IPS-18a (cell line): ENCODE measurements around the gene A3GALT2.
"Not testable (repeated sequence)": the region's sequence is repeated elsewhere in the genome, so short reads cannot be mapped to it uniquely, and the experiment has no call there.

Experiments used
- H3K27ac ChIP-seq: one replicate; pipeline ENCODE4 v1.5.1; 2013; ENCODE audit warnings: low read length
- H3K27me3 ChIP-seq: one replicate; pipeline ENCODE4 v1.6.1; 2013; ENCODE audit warnings: mild to moderate bottlenecking, low read length; ENCODE audit not compliant: control insufficient read depth, insufficient read depth
- H3K36me3 ChIP-seq: one replicate; pipeline ENCODE4 v1.6.1; 2013; ENCODE audit warnings: low read depth, low read length; ENCODE audit not compliant: control insufficient read depth
- H3K4me1 ChIP-seq: one replicate; pipeline ENCODE4 v1.6.1; 2013; ENCODE audit warnings: low read depth, low read length; ENCODE audit not compliant: control insufficient read depth
- H3K4me3 ChIP-seq: one replicate; pipeline ENCODE4 v1.5.1; 2013; ENCODE audit warnings: low read length
- H3K9ac ChIP-seq: one replicate; pipeline ENCODE4 v1.6.1; 2013; ENCODE audit warnings: mild to moderate bottlenecking, low read length, moderate library complexity
- H3K9me3 ChIP-seq: one replicate; pipeline ENCODE4 v1.6.1; 2013; ENCODE audit warnings: low read depth, low read length; ENCODE audit not compliant: control insufficient read depth

The A3GALT2 gene

GRCh38 chr1:33319949-33320618 is 814 bp downstream of the A3GALT2 start:
- Histone ChIP-seq H3K27ac (no peak overlapping the region), H3K36me3 (peaks cover 11% of the 10 kb centered on the region), H3K9me3 (no peaks in the 10 kb centered on the region), H3K4me3 (no peak overlapping the region), H3K4me1 (no peaks in the 10 kb centered on the region), H3K27me3 (no peaks in the 10 kb centered on the region), H3K9ac (no peak overlapping the region)

GRCh38 chr1:33319186-33319948 is 1.5 kb downstream of the A3GALT2 start:
- Histone ChIP-seq H3K4me1 (no peaks in the 10 kb centered on the region), H3K27ac (no peak overlapping the region)

DNA sequence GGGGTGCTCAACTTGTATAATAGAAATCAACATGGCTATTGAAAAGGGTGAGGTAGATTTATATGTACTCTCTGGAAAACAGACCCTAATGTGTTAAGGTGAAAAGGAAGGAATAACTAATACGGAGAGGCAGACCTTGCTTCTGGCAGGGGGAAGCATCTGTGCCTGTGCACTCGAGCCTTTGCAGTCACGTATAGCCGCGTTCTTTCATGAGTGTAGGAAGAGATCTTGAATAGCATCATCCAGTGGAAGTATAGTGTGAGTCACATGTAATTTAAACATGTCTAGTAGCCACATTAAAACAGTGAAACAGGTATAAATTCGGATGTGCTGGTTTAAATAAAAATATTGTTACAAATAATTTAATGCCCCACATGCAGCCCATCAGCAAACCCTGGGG is 3.0 kb downstream of the A3GALT2 start:
- Histone ChIP-seq H3K27ac (no peak overlapping the region), H3K4me1 (no peaks in the 10 kb centered on the region), H3K9ac (no peak overlapping the region), H3K27me3 (no peaks in the 10 kb centered on the region), H3K36me3 (no peaks in the 10 kb centered on the region), H3K4me3 (no peak overlapping the region), H3K9me3 (no peaks in the 10 kb centered on the region)

More at GRCh38 chr1:33319186-33319948, 1.5 kb downstream of the A3GALT2 start:
- Histone ChIP-seq H3K36me3 (peaks cover 7% of the 10 kb centered on the region), H3K27me3 (no peaks in the 10 kb centered on the region), H3K9ac (no peak overlapping the region), H3K4me3 (no peak overlapping the region), H3K9me3 (no peaks in the 10 kb centered on the region)

- no peak overlapping the region for H3K4me3 ChIP-seq
- H3K27me3 ChIP-seq = no peaks in the 10 kb centered on the region
- H3K9me3 ChIP-seq = no peaks in the 10 kb centered on the region
Observed at GRCh38 chr1:33317354-33317753, 3.5 kb downstream of the A3GALT2 start.

DNA sequence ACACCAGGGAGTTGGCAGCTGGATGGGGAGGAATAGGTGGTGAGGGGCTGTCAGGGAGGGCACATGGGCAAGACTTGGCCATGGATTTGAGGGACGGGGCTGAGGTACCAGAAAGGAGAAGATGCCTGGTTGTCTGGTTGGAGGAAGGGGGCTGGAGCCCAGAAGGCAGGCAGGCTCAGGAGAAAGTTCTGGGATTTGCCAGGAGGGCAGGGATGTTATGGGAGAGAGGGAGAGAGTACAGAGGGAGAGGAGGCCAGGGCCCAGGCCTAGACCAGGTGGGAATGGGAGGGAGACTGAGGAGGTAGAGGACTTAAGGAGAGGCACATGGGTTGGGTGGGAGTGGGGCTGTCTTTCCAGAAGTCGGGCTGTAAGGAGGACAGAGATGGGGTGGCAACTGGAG is 4.3 kb downstream of the A3GALT2 start:
- H3K9me3 ChIP-seq = no peaks in the 10 kb centered on the region
- H3K4me1 ChIP-seq = no peaks in the 10 kb centered on the region
- H3K4me3 ChIP-seq = no peak overlapping the region
- no peaks in the 10 kb centered on the region for H3K36me3 ChIP-seq
- H3K9ac ChIP-seq = no peak overlapping the region
- no peaks in the 10 kb centered on the region for H3K27me3 ChIP-seq
- H3K27ac ChIP-seq = no peak overlapping the region

More at GRCh38 chr1:33317354-33317753, 3.5 kb downstream of the A3GALT2 start:
- Histone ChIP-seq H3K9ac (no peak overlapping the region), H3K36me3 (no peaks in the 10 kb centered on the region), H3K4me1 (no peaks in the 10 kb centered on the region), H3K27ac (no peak overlapping the region)

DNA sequence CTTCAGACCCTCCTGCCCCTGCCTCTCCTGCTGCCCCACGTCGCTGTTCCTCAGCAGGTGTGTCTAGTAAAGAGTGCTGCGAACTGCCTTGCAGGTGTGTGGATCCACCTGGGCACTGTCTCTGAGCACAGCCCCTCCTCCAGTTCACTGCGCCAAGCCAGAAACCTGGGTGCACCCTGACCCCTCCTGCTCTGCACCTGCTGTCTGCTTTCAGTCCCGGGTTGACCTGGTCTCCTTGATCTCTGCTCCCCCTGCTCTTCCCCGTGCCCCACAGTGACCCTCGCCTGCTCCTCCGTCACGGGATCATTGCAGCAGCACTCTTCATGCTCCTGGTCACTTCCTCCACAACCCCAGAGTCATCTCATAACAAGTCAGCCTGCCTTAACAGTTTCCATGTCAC is 6.5 kb downstream of the A3GALT2 start:
- Histone ChIP-seq H3K27ac (no peak overlapping the region), H3K4me3 (no peak overlapping the region), H3K9ac (no peak overlapping the region), H3K27me3 (no peaks in the 10 kb centered on the region), H3K36me3 (no peaks in the 10 kb centered on the region), H3K9me3 (no peaks in the 10 kb centered on the region), H3K4me1 (no peaks in the 10 kb centered on the region)

- no peaks in the 10 kb centered on the region for H3K36me3 ChIP-seq
- H3K4me3 ChIP-seq = no peak overlapping the region
- no peaks in the 10 kb centered on the region for H3K9me3 ChIP-seq
- no peak overlapping the region for H3K27ac ChIP-seq
- no peak overlapping the region for H3K9ac ChIP-seq
- H3K4me1 ChIP-seq = no peaks in the 10 kb centered on the region
- H3K27me3 ChIP-seq = no peaks in the 10 kb centered on the region
Observed at GRCh38 chr1:33312413-33312749, 8.5 kb downstream of the A3GALT2 start.

DNA sequence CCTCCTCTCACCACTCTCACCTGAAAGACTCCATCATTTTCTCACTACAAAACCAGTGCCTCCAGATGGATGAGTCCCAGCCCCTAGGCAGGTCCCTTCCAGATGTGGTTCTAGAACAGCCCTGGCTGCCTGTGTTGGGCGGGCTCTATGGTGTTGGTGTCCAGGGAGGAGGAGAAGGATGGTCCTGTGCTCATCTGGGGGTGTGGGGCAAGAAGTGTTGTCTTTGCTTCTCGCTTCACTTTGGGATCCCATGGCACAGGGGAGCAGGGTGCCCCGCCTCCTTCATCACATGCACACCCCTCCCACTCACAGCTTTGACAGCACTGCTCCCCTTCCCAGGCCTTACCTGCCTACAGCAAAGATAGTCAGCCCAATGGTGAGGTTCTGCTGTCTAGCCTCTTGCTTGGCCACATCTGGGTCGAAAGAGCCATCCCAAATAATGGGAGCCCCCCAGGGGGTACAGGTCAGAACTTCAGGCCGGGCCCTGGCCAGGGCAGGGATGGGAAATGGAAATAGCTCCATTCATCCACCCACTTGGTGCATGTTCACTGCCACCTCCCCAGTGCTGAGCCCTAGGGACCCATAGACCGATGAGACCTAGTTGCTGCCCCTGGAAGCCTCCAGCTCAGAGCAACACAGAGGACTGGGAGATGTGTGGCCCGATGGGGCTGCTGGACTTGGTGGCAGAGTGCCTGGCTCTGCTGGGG is 9.0 kb downstream of the A3GALT2 start:
- H3K4me3 ChIP-seq = no peak overlapping the region
- no peak overlapping the region for H3K27ac ChIP-seq
- H3K9ac ChIP-seq = no peak overlapping the region
- H3K9me3 ChIP-seq = no peaks in the 10 kb centered on the region
- no peaks in the 10 kb centered on the region for H3K36me3 ChIP-seq
- no peaks in the 10 kb centered on the region for H3K4me1 ChIP-seq
- H3K27me3 ChIP-seq = no peaks in the 10 kb centered on the region

DNA sequence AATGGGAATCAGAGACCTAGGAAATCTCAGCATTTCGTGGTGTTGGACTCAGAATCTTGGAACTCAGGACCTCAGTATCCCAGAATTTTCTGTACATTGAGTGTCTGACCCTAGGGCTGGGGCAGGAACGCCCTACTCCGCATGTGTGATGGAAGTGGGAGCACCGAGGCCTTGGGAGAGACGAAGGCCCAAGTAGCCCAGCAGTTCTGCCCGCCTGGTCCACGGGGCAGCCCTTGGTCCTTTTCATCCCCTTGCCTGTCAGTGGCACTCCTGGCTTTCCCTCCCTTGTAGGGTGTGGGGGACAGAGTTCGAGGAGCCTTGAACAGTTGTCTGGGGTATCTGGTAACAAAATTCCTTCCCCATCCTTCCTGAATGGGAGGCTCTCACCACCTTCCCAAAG is 10.2 kb downstream of the A3GALT2 start:
- no peaks in the 10 kb centered on the region for H3K9me3 ChIP-seq
- no peak overlapping the region for H3K9ac ChIP-seq
- no peaks in the 10 kb centered on the region for H3K4me1 ChIP-seq
- H3K27ac ChIP-seq = no peak overlapping the region
- H3K36me3 ChIP-seq = no peaks in the 10 kb centered on the region
- no peaks in the 10 kb centered on the region for H3K27me3 ChIP-seq
- no peak overlapping the region for H3K4me3 ChIP-seq

- H3K9me3 ChIP-seq, H3K4me3 ChIP-seq, H3K27me3 ChIP-seq, H3K9ac ChIP-seq, H3K36me3 ChIP-seq, H3K27ac ChIP-seq, H3K4me1 ChIP-seq: not testable (repeated sequence)
Observed at GRCh38 chr1:33309351-33309750, 11.5 kb downstream of the A3GALT2 start.

DNA sequence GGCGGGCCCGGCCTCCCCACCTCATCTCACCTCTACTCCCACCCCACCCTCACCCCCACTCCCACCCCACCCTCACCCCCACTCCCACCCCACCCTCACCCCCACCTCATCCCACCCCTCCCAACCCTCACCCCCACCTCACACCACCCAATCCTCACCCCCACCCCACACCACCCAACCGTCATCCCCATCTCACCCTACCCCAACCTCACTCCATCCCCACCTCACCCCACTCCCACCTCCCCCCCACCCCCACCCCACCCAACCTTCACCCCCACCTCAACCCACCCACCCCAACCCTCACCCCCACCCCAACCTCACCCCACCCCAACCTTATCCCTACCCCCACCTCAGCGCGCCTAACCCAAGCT is 13.4 kb downstream of the A3GALT2 start:
- no peaks in the 10 kb centered on the region for H3K9me3 ChIP-seq
- H3K4me1 ChIP-seq = no peaks in the 10 kb centered on the region
- no peak overlapping the region for H3K27ac ChIP-seq
- no peaks in the 10 kb centered on the region for H3K27me3 ChIP-seq
- H3K36me3 ChIP-seq = no peaks in the 10 kb centered on the region
- H3K9ac ChIP-seq = no peak overlapping the region
- no peak overlapping the region for H3K4me3 ChIP-seq
